ENCODE measurements around the gene CCDC138. TPM values are rescaled to one million over a fixed set of nuclear protein-coding genes. Genes with fewer than 3 reads are reported as not detected.

CCDC138 gene
- total RNA-seq, 5 donors from 2014 or later (not counting 1 experiment from before 2014, with no cell fraction given): 4.3 to 7.5 (median 6.2) TPM

DNA sequence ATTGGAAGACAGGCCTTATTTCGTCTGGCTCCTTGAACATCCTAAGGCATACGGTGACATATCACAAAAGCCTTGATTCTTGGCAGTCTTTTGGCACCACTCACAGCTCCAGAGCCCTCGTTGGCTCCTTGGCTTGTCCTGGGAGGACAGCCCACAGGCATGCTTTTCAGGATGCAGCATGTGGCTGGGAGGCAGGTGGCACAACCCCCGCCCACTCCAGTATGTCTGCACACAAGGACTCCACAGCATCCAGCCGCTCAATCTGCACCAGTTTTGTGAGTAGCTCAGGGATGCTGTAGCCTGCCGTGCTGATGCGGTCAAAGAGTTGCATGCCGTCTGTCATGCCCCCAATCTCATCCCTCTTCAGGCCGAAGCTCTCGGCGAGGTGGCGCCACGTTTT lies 110.2 kb downstream of the CCDC138 start:
- Histone ChIP-seq H3K4me3 (ENCODE audit: control insufficient read depth in 1 of 2, extremely low read depth in 1 of 2, low read length in 1 of 2) (no peak overlapping the region), H3K4me1 (ENCODE audit: control insufficient read depth in 1 of 2, extremely low read depth in 1 of 2, insufficient read depth in 2 of 2, low read length in 2 of 2) (no peaks in the 10 kb centered on the region), H3K27me3 (replicated peaks in 1 of 2; ENCODE audit: control insufficient read depth in 2 of 2, extremely low read depth in 1 of 2, insufficient read depth in 2 of 2, low read length in 1 of 2) (no peaks in the 10 kb centered on the region), H3K27ac (ENCODE audit: low read length) (no peak overlapping the region), H3K9me3 (peaks cover 6% of the 10 kb centered on the region), H3K36me3 (ENCODE audit: control insufficient read depth in 2 of 2, extremely low read depth in 1 of 2, insufficient read depth in 1 of 2, low read length in 1 of 2) (peaks cover 16 to 17% of the 10 kb centered on the region in 2 donors)
- POLR2A ChIA-PET: no interaction called here
- H3K9me3 Mint-ChIP-seq: peaks cover 6 to 28% (median 15%) of the 10 kb centered on the region in 3 donors
- peaks cover 84% of the 10 kb centered on the region for H3K36me3 Mint-ChIP-seq
- CTCF ChIA-PET: no interaction called here
- peaks cover 0 to 10% (median 0%) of the 10 kb centered on the region in 3 donors for H3K4me1 Mint-ChIP-seq
- no peaks in the 10 kb centered on the region for H3K27me3 Mint-ChIP-seq
- WGBS (ENCODE audit: insufficient coverage): 93% methylated on average over 11 of the region's 13 CpGs
- H3K4me3 Mint-ChIP-seq: no peak overlapping the region
- H3K27ac Mint-ChIP-seq: no peak overlapping the region
- DNase-seq: no peak
- no peak for ATAC-seq (replicated peaks in 1 of 4)

DNA sequence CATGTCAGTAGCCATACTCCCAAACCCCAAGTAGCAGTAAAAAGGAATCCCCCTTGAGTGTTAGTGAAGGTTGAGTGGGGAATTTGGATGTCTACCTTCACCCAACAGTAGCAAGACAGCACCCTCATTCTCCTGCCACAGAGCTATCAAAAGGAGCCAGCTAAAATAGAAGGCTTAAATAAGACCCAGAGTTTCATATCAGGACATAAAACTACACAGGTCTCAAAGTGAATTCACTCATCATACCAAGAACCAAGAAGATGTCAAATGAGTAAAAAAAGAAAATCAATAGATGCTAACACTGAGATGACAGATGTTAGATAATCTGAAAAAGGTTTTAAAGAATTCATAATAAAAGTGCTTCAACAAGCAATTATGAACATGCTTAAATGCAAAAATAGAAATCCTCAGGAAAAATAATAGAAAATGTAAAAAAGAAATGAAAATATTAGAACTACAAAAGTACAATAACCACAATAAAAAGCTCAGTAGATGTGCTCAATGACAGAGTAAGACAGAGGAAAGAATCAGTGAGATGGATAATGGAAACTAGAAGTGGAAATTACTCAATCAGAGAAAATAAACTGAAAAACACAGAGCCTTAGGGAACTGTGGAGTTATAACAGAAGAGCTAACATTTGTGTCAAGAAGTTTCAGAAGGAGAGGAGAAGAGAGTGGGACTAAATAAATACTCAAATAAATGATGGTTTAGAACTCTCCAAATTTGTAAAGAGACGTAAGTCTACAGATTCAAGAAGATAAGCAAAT lies 111.9 kb downstream of the CCDC138 start:
- peaks cover 4 to 30% (median 7%) of the 10 kb centered on the region in 3 donors for H3K9me3 Mint-ChIP-seq
- ChIA-PET POLR2A (no interaction called here), CTCF (no interaction called here)

DNA sequence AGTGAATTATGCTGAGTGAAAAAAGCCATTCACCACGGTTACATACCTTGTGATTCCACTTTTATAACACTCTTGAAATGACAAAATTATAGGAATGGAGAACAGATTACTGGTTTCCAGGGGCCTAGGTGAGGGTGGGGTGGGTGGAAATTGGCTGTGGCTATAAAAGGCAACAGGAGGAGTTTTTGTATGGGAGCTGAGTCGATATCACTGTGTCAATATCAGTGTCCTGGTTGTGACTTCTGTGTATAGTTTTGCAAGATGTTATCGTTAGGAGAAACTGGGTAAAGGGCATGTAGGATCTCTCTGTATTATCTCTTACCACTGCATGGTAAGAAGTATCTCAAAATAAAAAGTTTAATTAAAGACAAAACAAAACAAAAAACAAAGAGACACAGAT lies 118.1 kb downstream of the CCDC138 start:
- peaks cover 44% of the 10 kb centered on the region for H3K36me3 Mint-ChIP-seq
- 100% methylated on average over 1 of the region's 3 CpGs for WGBS (ENCODE audit: insufficient coverage)
- H3K27ac ChIP-seq (ENCODE audit: low read length): no peak overlapping the region
- no peak overlapping the region for H3K27ac Mint-ChIP-seq
- peaks cover 5% of the 10 kb centered on the region for H3K9me3 ChIP-seq
- peaks cover 0 to 3% of the 10 kb centered on the region in 2 experiments for H3K4me1 ChIP-seq (ENCODE audit: control insufficient read depth in 1 of 2, extremely low read depth in 1 of 2, insufficient read depth in 2 of 2, low read length in 2 of 2)
- H3K4me3 ChIP-seq (ENCODE audit: control insufficient read depth in 1 of 2, extremely low read depth in 1 of 2, low read length in 1 of 2): no peak overlapping the region
- H3K36me3 ChIP-seq (ENCODE audit: control insufficient read depth in 2 of 2, extremely low read depth in 1 of 2, insufficient read depth in 1 of 2, low read length in 1 of 2): peaks cover 12 to 14% of the 10 kb centered on the region in 2 donors
- peaks cover 0 to 4% of the 10 kb centered on the region in 2 experiments for H3K27me3 ChIP-seq (replicated peaks in 1 of 2; ENCODE audit: control insufficient read depth in 2 of 2, extremely low read depth in 1 of 2, insufficient read depth in 2 of 2, low read length in 1 of 2)
- CTCF ChIA-PET: no interaction called here
- no peak overlapping the region for H3K4me3 Mint-ChIP-seq
- H3K4me1 Mint-ChIP-seq: peaks cover 0 to 1% (median 0%) of the 10 kb centered on the region in 3 donors
- DNase-seq: no peak
- H3K27me3 Mint-ChIP-seq: no peaks in the 10 kb centered on the region
- ATAC-seq (replicated peaks in 1 of 4): no peak
- POLR2A ChIA-PET: no interaction called here
- H3K9me3 Mint-ChIP-seq: peaks cover 0 to 18% (median 0%) of the 10 kb centered on the region in 3 donors

More for the DNA sequence above, 111.9 kb downstream of the CCDC138 start:
- Histone ChIP-seq H3K27me3 (replicated peaks in 1 of 2; ENCODE audit: control insufficient read depth in 2 of 2, extremely low read depth in 1 of 2, insufficient read depth in 2 of 2, low read length in 1 of 2) (no peaks in the 10 kb centered on the region), H3K4me1 (ENCODE audit: control insufficient read depth in 1 of 2, extremely low read depth in 1 of 2, insufficient read depth in 2 of 2, low read length in 2 of 2) (no peaks in the 10 kb centered on the region), H3K9me3 (peaks cover 6% of the 10 kb centered on the region), H3K36me3 (ENCODE audit: control insufficient read depth in 2 of 2, extremely low read depth in 1 of 2, insufficient read depth in 1 of 2, low read length in 1 of 2) (peaks cover 12 to 14% of the 10 kb centered on the region in 2 donors), H3K4me3 (ENCODE audit: control insufficient read depth in 1 of 2, extremely low read depth in 1 of 2, low read length in 1 of 2) (no peak overlapping the region), H3K27ac (ENCODE audit: low read length) (no peak overlapping the region)
- no peak for ATAC-seq (replicated peaks in 1 of 4)
- Mint-ChIP-seq H3K27me3 (no peaks in the 10 kb centered on the region), H3K36me3 (peaks cover 81% of the 10 kb centered on the region), H3K4me3 (no peak overlapping the region), H3K27ac (no peak overlapping the region), H3K4me1 (peaks cover 0 to 10% (median 0%) of the 10 kb centered on the region in 3 donors)
- no peak for DNase-seq
- WGBS (ENCODE audit: insufficient coverage): no CpG with 5 or more reads among the region's 1 CpG

DNA sequence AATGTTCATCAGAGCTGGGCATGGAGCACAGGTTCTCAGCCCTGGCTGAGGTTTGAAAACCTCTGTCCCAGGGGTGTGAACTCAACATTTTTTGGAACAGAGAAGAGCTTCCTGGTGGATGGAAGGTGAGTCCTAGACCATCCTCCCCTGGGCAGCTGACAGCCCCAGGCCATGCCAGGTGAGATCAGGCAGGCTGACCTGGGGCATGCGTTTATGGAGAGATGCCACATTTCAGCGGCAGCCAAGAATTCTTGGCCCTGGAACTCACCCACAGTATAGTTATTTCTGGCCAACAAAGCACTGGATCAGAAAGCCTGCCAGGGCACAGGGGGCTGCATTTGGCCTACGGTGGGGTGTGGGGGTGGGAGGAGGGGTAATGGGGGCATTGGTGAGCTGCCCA lies 118.6 kb downstream of the CCDC138 start:
- WGBS (ENCODE audit: insufficient coverage): 100% methylated on average over 1 of the region's 3 CpGs
- Mint-ChIP-seq H3K27ac (peak overlapping the region in 1 of 2 donors; percentile 64), H3K9me3 (peaks cover 0 to 18% (median 0%) of the 10 kb centered on the region in 3 donors), H3K27me3 (no peaks in the 10 kb centered on the region), H3K36me3 (peaks cover 44% of the 10 kb centered on the region), H3K4me3 (no peak overlapping the region), H3K4me1 (peaks cover 0 to 1% (median 0%) of the 10 kb centered on the region in 3 donors)
- Histone ChIP-seq H3K4me1 (ENCODE audit: control insufficient read depth in 1 of 2, extremely low read depth in 1 of 2, insufficient read depth in 2 of 2, low read length in 2 of 2) (peaks cover 0 to 3% of the 10 kb centered on the region in 2 experiments), H3K36me3 (ENCODE audit: control insufficient read depth in 2 of 2, extremely low read depth in 1 of 2, insufficient read depth in 1 of 2, low read length in 1 of 2) (peaks cover 14 to 16% of the 10 kb centered on the region in 2 donors), H3K27ac (ENCODE audit: low read length) (no peak overlapping the region), H3K27me3 (replicated peaks in 1 of 2; ENCODE audit: control insufficient read depth in 2 of 2, extremely low read depth in 1 of 2, insufficient read depth in 2 of 2, low read length in 1 of 2) (peaks cover 0 to 5% of the 10 kb centered on the region in 2 experiments), H3K9me3 (peaks cover 5% of the 10 kb centered on the region), H3K4me3 (ENCODE audit: control insufficient read depth in 1 of 2, extremely low read depth in 1 of 2, low read length in 1 of 2) (no peak overlapping the region)
- ChIA-PET CTCF (no interaction called here), POLR2A (no interaction called here)
- DNase-seq (no peak), ATAC-seq (replicated peaks in 1 of 4) (no peak)

DNA sequence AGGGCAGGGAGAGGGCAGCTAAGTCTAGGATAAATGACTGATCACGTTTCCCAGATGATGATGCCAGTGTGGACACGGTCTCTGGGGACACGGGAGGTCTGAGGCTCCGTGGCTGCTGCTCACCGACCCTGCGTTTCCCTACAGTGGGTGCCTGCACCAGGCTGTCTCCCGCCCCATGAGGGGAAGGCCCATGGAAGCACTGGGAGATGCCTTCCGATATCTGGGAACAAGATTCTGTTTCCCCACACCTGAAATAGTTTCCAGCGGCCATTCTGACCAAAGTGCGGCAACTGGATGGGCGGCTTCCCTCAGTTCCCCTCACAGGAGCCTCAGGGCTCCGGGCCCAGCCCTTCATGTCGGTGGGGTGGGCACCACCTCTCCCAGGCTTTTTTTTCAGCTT lies 119.3 kb downstream of the CCDC138 start:
- ATAC-seq (replicated peaks in 1 of 4) (no peak), DNase-seq (no peak)
- Mint-ChIP-seq H3K27ac (no peak overlapping the region), H3K9me3 (peaks cover 0 to 13% (median 0%) of the 10 kb centered on the region in 3 donors), H3K36me3 (peaks cover 38% of the 10 kb centered on the region), H3K4me1 (peaks cover 0 to 1% (median 0%) of the 10 kb centered on the region in 3 donors), H3K27me3 (no peaks in the 10 kb centered on the region), H3K4me3 (no peak overlapping the region)
- H3K9me3 ChIP-seq: peaks cover under 1% of the 10 kb centered on the region
- peaks cover 0 to 7% of the 10 kb centered on the region in 2 experiments for H3K27me3 ChIP-seq (replicated peaks in 1 of 2; ENCODE audit: control insufficient read depth in 2 of 2, extremely low read depth in 1 of 2, insufficient read depth in 2 of 2, low read length in 1 of 2)
- H3K4me1 ChIP-seq (ENCODE audit: control insufficient read depth in 1 of 2, extremely low read depth in 1 of 2, insufficient read depth in 2 of 2, low read length in 2 of 2): peaks cover 0 to 3% of the 10 kb centered on the region in 2 experiments
- no peak overlapping the region for H3K4me3 ChIP-seq (ENCODE audit: control insufficient read depth in 1 of 2, extremely low read depth in 1 of 2, low read length in 1 of 2)
- POLR2A ChIA-PET: no interaction called here
- H3K27ac ChIP-seq (ENCODE audit: low read length): no peak overlapping the region
- CTCF ChIA-PET: no interaction called here
- 90% methylated on average over 11 of the region's 13 CpGs for WGBS (ENCODE audit: insufficient coverage)
- peaks cover 14 to 20% of the 10 kb centered on the region in 2 donors for H3K36me3 ChIP-seq (ENCODE audit: control insufficient read depth in 2 of 2, extremely low read depth in 1 of 2, insufficient read depth in 1 of 2, low read length in 1 of 2)

DNA sequence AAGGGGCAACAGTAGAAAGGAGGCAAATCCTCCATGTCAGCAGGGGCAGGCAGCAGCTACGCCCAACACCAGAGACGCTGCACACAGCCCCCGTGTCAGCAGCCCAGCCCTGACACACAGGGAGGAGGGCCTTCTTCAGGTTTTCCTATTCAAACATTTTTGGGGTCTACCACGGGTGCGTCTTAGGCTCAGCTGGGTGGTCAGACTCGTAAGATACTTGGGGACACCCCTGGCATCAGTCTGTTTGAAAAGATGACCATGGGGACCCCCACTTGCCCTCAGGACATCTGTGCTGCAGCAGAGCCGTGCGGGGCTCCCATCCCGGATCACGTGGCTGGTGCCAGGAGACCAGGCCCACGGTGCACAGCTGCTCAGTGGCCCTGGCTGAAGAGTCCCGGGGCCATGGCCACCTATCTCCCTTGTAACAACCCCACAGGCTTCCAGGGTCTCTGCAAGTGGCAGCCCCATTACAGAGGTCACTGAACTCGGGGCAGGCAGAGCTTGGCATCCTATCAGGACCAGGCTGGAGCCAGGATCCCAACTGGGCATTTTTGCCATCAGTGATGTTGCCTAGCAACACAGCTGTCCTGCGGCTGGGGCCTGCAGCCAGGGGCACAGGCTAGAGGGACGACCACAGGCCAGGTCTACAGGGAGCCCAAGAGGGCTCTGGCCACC lies 120.0 kb downstream of the CCDC138 start:
- no peaks in the 10 kb centered on the region for H3K9me3 ChIP-seq
- Mint-ChIP-seq H3K27me3 (peaks cover 0 to 1% of the 10 kb centered on the region in 2 donors), H3K9me3 (peaks cover 0 to 7% (median 0%) of the 10 kb centered on the region in 3 donors), H3K36me3 (peaks cover 35% of the 10 kb centered on the region), H3K4me3 (no peak overlapping the region), H3K4me1 (peaks cover 0 to 1% (median 0%) of the 10 kb centered on the region in 3 donors), H3K27ac (no peak overlapping the region)
- H3K27ac ChIP-seq (ENCODE audit: low read length): no peak overlapping the region
- no peak for DNase-seq
- ChIA-PET CTCF (no interaction called here), POLR2A (no interaction called here)
- peaks cover 0 to 7% of the 10 kb centered on the region in 2 experiments for H3K27me3 ChIP-seq (replicated peaks in 1 of 2; ENCODE audit: control insufficient read depth in 2 of 2, extremely low read depth in 1 of 2, insufficient read depth in 2 of 2, low read length in 1 of 2)
- H3K4me3 ChIP-seq (ENCODE audit: control insufficient read depth in 1 of 2, extremely low read depth in 1 of 2, low read length in 1 of 2): no peak overlapping the region
- peaks cover 0 to 3% of the 10 kb centered on the region in 2 experiments for H3K4me1 ChIP-seq (ENCODE audit: control insufficient read depth in 1 of 2, extremely low read depth in 1 of 2, insufficient read depth in 2 of 2, low read length in 2 of 2)
- peaks cover 14 to 20% of the 10 kb centered on the region in 2 donors for H3K36me3 ChIP-seq (ENCODE audit: control insufficient read depth in 2 of 2, extremely low read depth in 1 of 2, insufficient read depth in 1 of 2, low read length in 1 of 2)
- ATAC-seq (replicated peaks in 1 of 4): no peak
- 78% methylated on average over 13 of the region's 15 CpGs for WGBS (ENCODE audit: insufficient coverage)

Measured in T-cell (primary cell).